Activated CD4-positive, alpha-beta T cell treated with anti-CD3 and anti-CD28 coated beads for 24 hours (primary cell): ENCODE measurements around the gene CYP2D6.
"Not testable (repeated sequence)": the region's sequence is repeated elsewhere in the genome, so short reads cannot be mapped to it uniquely, and the experiment has no call there.

Experiments used
- DNase-seq, 2 donors: peaks; one replicate each; pipeline ENCODE4 v3.0.0-alpha.2; 2020; ENCODE audit warnings: low read depth in 2 of 2

The CYP2D6 gene

DNA sequence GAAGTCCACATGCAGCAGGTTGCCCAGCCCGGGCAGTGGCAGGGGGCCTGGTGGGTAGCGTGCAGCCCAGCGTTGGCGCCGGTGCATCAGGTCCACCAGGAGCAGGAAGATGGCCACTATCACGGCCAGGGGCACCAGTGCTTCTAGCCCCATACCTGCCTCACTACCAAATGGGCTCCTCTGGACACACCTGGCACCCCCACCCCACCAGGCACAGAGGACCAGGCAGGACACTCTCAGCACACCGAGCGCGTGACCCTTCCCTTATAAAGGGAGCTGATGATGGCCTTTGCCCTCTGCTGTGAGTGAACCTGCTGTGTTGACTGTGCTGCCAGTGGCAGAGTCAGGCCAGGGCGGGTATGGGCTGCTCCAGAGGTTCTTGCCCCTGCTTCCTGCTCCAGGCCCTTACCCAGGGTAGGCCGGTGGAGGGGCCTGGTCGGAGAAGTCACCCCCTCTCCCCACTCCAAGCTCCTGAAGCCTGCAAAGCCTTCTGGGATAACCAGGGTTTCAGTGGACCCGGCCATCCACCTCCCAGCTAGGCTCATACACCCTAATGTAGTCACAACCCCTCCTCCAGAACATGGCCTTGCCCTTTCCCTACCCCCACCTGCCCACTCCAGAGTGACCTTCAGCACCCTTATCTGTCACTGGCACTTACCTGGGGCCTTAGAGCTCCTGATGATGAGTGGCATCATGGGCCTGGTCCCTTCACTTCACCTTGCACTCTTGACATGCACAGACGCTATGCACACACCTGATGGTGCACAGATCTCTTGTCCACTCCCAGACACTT is at the start of gene CYP2D6:
TSS of gene CYP2D6 (minus strand) at position 172 of the 793 bp plus-strand sequence. CDS start at position 153, 19 bp downstream.
- DNase-seq: not testable (repeated sequence)

DNA sequence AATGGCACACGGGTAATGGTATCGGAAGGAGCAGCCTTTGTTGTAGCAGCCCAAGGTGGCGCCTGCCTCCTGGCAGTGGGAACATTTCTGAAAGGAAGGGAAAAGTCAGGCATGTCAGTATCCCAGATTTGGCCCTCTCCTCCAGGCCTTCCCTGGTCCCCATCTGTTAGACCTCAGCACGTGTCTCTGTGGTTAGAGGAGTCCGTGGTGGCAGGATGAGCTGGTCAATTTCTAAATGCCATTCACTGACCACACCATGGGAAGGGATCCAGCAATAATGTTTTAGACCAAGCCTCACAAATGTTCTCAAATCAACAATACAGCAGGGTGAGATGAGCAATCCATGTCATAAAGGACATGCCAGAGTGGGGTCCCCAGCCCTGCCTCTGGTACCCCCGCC is 49.0 kb upstream of the CYP2D6 start:
- DNase-seq: no peak

DNA sequence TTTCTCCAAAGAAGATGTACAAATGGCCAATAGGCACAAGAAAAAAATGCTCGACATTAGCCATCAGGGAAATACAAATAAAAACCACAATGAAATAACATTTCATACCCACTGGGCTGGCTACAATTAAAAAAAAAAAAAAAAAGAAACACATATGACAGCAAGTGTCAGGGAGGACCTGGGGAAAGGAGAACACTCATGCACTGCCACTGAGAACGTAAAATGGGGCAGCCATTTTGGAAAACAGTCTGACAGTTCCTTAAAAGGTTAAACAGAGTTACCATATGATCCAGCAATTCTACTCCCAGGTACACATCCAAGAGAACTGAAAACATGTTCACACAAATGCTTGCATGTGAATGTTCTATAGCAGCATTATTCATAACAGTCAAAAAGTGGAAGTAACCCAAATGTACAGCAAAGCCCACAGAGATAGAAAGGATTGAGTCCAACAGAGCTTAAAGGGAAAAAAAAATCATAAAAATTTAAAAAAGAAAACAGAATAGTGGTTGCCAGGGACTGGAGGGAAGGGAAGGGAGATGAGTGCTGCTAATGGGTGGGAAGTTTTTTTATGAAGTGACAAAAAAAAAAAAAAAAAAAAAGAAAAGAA is 48.4 kb upstream of the CYP2D6 start:
- no peak for DNase-seq

DNA sequence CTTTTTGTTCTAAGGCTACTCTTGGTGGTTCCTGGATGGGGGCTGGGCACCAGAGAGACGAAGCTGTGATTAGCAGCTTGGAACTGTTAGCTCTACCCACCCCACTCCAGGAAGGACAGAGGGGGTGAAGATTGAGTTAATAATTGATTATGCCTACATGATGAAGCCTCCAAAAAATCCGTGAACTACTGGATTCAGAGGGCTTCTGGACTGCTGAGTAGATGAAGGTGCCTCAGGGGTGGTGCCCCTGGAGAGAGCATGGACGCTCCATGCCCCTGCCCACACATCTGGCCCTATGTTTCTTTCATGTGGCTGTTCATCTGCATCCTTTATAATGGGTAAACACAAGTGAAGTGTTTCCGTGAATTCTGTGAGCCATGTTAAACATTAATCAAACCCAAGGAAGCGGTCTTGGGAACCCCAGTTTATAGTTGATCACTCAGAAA is 47.3 kb upstream of the CYP2D6 start:
- no peak for DNase-seq

DNA sequence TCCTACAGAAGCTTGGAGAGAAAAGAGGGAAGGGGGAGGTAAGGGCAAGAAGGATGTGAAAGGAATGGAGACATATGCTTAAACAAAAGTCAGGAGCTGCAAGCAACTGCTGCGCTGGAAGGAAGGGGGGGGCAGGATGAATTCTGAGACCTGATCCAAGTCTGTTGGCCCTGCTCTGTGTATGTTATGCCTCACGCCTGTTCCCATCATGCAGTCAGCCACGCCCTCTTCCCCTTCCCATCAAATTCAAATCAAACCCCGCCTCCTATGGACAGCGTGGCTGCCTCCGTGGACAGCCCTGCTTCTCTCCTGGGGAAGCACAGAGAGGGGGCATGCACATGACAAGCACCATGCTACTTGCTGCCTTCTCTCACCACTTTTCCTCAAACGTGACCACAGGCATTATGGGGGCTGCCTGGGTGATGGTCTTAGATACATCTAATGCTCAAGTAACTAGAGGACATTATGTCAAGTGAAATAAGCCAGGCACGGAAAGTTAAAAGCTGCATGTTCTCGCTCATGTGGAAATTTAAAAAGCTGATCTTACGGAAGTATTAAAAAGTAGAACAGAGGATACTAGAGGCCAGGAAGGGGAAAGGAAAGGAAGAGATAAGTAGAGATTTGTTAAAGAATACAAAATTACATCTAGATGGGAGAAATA is 45.8 kb upstream of the CYP2D6 start:
- no peak for DNase-seq

DNA sequence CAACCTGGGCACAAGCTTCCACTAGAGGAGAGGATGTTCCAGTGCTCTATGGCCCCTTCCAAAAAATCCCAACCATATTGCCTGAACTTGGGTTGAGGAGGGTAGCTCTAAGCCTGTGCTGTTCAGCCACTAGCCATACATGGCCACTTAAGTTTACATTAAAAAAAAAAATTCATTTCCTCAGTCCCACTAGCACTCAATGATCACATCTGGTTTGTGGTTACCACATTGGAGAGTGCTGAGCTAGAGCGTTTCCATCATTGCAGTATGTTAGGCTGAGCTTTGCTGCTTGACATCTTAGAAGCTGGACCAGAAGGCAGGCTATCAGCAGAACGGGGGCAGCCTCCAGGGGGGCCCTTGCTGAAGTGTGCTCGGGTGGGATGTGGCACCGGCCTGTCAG is 43.5 kb upstream of the CYP2D6 start:
- no peak for DNase-seq

DNA sequence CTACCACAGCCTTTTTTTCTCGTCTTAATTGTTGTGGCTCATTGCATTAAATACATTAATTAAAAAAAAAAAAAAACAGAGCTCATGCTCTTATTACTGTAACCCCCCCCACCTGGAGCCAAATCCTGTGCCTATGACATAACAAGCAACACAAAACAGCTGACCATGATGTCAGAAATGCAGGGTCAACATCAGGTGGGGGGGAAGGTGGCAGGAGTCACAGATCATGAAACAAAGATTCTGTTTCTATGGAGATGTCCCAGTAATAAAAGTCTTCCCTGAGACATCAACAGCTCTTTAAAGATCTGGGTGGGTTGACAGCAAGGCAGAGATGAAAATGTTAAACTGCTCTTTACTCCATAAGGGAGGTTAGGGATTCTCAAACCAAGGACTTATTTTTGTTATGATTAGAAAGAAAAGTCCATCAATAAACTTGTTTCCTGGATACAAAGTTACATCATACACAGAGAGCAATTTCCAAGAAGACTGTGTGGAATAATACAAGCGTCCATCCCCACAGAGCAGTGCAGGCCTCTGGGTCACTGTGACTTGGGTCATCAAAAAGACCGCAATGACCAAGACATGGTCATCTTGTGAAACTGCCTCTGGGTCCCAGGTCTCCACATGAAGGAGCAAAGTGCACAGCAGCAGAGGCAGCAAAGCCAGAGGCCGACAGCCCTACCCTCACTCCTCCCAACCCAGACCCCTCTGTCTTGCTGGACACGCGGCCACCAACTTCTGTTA is 42.7 kb upstream of the CYP2D6 start:
- no peak for DNase-seq

DNA sequence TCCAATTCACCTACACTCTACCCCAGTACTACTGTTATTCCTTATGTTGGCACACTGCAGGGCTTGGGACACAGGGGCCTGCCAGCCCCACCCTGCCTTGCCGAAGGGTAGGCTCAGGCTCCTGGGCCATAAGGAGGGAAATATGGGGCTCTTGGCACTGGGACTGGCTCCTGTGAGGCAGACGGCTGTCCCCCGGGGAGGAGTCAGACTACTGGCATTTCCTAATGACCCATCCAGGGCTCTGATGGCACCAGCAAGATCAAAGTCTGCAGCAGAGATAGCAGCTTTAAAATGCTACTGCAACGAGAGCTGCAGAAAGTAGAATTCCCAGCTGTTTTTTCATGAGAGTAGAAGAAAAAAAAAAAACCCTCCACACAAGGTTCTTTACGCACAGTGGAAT is 42.2 kb upstream of the CYP2D6 start:
- no peak for DNase-seq

DNA sequence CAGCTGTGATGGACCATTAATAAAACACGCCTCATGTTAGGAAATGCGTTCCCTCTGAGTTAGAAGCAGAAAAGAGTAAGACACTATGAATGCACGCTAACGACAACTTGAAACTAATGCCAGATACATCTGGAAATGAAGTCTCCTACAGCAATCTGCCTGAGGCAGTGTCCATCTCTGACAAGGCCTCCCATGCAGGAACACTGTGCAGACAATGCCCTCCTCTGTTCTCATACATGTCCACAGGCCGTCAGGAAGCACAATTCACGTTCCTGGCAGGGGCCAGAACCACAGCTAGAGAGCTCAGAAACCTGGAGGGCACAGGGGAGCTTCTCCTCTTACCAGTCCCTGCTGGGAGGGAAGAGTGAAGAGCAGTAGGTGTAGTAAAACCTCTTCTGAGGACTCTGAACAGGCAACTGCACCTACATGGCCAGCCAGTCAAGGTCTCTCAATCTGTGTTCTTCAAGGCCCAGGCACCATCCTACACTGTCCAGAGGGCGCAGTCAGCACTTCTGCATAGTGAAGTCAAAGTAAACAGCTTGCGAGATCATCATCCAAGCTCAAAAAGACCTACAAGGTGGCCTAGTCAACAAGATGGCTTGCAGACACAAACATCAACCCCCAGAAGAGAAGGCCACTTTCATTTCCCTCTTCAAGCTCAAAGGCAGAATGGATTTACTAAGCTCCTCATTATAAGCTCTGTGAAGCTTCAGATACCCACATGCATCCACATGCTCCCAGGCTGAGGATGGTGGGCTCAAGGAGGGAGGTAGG is 41.5 kb upstream of the CYP2D6 start:
- no peak for DNase-seq

DNA sequence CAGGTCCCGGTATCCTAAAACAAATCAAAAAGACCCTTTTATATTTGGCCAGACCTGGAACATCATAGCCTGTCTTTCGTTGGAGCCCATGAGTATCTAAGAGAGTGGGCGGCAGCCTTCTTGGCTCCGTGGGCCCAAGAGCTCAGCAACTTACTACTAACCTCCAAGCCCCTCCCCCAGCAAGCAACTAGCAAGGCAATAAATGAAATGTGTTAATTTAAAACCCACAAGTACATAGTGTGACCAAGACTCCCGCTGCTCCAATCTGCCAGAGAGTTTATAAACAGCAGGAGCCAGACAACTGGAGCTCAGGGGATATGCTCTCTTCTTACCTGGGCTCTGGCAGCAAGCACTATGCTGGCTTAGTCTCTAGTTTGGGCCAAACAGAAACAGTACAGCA is 40.8 kb upstream of the CYP2D6 start:
- no peak for DNase-seq

DNA sequence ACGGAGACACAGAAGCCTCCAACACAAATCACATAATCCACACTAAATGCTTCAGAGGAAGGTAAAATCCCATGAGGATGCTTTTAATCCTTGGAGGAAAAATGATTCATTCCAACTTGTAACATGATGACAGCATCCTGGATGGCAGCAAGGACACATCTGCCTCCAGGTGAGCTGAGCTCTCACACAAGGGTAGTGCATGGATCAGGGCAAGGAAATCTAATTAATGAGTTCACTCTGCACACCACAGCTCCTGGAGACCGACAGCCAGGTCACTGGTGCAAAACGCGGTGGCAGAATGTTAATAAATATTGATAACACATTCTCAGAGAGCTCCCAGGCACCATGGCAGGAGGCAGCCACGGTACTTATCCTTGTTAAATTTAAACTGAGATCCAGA is 40.3 kb upstream of the CYP2D6 start:
- DNase-seq: no peak

DNA sequence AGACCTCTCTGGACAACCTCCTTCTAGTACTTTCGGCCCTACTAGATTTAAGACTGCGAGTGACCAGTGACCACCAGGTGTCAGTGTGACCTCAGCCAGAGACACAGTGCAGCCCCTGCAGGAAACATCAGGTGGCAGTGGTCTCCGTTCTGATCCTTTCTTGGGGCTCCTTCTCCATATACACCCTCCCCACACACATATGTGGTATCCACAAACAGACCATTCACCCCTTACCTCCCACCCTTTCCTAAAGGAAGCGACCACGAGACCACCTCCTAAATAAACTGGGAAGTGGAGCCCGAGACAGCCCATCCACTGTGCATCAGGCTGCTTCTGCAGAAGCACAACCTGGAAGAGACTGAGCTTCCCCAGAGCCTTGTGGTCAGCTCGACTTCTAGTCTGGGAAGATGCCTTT is 38.5 kb upstream of the CYP2D6 start:
- peak; percentile 46 to 54 for DNase-seq

DNA sequence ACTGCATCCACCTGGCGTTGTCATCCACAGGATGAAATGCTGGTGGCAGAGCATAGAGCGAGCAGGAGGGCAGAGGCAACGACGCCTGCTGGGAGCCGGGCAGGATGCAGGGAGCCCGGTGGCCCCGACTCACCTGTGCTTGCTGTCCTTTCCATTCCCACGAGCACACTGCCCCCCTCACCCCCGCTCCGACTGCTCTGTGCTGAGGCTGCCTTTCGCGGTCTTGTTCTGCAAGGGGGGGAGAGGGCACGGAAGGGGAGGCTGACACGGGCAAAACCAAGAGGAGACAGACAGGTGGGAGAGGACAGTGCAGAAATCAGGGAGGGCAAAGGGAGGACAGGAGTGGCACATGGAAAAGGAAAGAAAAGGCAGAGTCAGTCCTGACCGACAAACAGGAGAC is 37.9 kb upstream of the CYP2D6 start:
- no peak for DNase-seq

DNA sequence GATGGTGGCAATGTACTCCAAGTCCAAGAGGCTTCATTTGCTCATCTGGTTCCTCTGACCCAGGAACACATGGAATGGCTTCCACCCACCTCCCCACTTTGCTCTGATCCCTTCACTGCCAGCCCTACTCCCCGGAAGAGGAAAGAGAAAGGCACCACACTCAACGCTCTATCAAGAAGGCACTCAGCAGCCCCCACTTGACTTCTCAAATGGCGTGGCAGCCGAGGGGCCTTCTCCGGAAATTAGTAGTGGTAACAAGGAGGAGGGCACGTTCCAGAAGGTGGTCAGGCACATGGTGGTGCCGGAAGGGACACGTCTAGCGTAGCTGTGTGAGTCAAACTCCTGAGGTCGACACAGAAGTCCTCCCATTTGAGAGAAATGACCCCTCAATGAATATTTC is 36.5 kb upstream of the CYP2D6 start:
- no peak for DNase-seq

DNA sequence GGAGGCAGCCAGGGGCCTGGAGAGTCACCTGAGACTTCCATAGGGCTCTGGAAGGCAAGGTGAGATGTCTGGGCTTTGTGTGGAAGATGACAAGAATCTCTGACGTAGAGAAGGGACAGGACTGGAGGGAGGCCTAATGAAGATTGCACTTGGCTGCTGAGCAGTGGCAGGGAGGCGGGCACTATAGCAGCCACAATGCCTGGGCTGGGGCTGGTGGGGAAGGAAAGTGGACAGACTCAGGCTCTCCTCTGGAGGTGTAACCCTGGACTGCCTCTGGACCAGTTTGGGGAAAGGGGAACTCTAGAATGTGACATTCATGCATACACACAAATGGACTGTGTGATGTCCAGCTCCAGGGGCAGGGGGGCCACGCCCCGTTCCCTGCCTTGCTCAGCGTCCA is 34.3 kb upstream of the CYP2D6 start:
- no peak for DNase-seq

DNA sequence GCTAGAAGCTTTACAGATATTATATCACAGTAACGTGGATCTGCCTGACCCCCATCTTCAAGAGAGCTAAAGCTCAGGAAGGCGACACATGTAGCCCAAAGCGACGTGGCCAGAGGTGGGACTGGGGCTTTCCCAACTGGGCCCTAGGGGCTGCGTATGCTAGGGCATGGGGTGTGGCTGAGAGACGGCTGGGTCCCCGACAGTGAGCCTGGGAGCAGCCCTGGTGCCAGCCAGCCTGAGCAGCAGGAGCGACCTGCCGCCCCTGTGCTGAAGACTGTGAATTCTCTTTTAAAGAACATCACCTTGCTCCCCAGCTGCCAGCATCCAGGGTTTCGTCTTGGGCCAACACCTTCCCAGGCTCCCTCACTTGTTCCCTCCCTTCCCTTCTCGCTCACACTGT is 32.9 kb upstream of the CYP2D6 start:
- DNase-seq: no peak

DNA sequence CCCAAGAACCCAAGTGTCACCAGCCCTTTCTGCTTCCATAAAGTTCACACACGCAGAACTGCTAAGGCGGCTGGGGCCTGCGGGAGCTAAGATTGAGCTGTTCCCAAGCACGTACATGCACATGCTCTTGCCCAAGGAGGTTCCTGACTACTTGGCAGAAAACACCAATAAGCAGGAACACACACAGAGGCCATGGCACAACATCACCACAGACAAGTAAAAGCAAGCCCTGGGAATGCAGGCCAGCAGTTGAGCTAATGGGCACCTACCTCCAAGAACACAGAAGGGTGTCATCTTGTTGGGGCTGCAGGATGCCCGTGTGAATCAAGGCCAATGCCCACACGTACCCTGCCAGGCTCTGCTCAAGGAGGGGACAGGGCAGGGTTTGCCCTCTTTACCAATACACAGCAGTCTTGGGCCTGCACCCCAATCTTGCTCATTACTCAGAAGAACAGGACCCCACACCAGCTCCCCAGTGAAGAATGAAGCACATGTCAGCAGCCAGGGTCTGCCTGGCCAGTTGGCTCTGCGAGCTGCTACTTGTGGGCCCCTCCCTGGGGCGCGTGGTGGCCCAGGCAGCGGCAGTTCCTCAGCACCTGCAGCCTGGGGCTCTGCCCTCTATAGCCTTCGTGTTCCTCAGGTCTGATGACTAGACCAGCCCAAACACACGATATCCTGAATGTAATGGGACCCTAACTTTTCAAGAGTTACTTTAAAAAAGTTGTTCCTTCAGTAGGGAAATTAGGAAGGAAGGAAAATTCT is 32.3 kb upstream of the CYP2D6 start:
- no peak for DNase-seq

DNA sequence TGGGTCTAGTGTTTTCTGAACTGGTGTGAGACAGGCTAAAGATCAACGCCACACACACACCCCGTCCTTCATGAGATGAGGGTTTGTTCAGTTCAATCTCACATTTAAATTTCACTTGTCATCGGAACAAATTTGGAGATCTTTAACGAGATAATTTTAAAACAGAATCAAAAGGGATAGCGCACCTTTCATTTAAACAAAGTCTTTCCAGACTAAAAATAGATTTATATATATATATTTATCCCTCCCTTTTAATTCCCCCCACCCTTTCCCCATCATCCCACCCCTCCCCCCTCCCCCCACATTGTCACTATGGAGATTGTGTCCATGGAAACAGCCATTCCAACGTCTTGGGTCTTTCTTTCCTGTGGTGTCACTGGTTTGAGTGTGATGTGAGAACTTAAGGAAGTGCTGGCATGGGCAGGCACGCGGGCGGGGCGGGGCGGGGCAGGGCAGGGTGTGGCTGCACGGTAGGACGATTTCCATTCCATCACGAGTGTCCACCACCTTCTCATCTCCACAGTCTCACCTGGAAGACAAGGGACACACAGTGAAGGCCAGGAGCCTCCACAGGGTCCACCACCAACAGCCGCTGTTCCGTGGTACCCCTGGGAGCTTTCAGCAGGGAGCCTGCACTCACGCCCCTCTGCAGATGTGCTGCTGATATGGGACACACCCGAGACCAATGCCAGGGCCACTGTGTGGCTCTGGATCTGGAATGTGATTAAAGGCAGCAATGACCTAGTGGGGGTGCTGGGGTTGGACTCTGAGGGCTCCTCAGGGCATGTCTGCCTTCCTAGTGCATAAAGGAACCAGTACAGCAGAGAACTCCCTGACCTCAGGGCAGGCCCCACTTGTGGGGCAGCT is 30.5 kb upstream of the CYP2D6 start:
- no peak for DNase-seq

DNA sequence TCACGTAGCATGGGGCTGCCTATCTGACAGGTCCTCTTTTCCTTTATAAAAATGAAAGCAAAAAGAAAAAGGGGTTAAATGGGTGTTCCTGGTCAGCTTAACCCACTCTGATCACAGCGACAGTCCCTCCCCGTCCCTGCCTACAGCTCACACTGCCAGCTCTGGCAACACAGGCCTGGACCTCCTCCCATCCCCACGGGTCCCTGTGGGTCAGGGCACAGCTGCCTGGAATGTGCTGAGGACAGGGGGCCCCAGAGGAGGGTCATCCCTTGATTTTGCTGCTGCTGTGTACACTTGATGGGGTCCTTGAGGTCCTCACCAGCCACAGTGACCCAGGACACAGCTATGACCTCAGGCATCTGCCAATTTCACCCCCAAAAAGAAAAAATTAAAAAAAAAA is 29.6 kb upstream of the CYP2D6 start:
- DNase-seq: no peak
